A673 (cell line): ENCODE results near the gene KAZN.

Experiments used
- CTCF ChIP-seq: fragments of 300-800, 200-600 bp; sonication (generic); conservative IDR thresholded peaks from 2 replicates; pipeline ENCODE4 v1.5.1; 2017; ENCODE audit warnings: low read depth, mild to moderate bottlenecking, antibody characterized with exemption, low read length, moderate library complexity, mixed read lengths
- EZH2 ChIP-seq: fragments of 200-600 bp; sonication (generic); IDR thresholded peaks from 2 replicates; pipeline ENCODE4 v1.6.1; 2017; ENCODE audit warnings: borderline replicate concordance, low read depth, mild to moderate bottlenecking, mixed read lengths, antibody characterized with exemption, low read length; ENCODE audit not compliant: poor library complexity, severe bottlenecking

GRCh38 chr1:15095496-15095875 is 497.0 kb downstream of the KAZN start:
- TF ChIP-seq CTCF: no peak
- no peak for TF ChIP-seq EZH2
